HTR-8/SVneo (cell line): ENCODE measurements around the gene ARPC1B.

Source experiments
- DNase-seq: peaks from one replicate; pipeline ENCODE4 v3.0.0; 2011; ENCODE audit warnings: low spot score, mixed read lengths; ENCODE audit not compliant: insufficient read length
- FAIRE-seq: peaks from 2 replicates; lab custom pipeline; 2011; peaks lifted over from hg19 to GRCh38; lab: Jason Lieb, UNC

Gene ARPC1B

DNA sequence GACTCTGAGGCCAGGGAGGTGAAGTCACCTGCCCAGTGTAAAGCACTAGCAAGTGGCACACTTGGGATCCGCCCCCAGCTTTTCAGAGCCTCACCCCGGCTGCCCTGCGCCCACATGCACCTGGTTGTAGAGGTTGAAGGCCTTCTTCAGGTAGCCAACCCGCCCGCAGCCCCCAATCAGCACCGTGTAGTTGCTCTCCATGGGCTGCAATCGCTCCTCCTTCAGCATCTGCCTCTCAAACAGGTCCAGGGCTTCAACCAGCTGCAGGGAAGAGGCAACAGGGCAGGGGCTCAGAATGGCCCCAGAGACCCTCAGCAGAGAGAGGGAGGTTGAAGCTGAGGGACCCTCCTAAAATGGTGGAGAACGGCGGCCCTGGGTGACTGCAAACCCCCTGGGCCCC is 58.6 kb downstream of the ARPC1B start:
- FAIRE-seq, result no peak
- no peak for DNase-seq

DNA sequence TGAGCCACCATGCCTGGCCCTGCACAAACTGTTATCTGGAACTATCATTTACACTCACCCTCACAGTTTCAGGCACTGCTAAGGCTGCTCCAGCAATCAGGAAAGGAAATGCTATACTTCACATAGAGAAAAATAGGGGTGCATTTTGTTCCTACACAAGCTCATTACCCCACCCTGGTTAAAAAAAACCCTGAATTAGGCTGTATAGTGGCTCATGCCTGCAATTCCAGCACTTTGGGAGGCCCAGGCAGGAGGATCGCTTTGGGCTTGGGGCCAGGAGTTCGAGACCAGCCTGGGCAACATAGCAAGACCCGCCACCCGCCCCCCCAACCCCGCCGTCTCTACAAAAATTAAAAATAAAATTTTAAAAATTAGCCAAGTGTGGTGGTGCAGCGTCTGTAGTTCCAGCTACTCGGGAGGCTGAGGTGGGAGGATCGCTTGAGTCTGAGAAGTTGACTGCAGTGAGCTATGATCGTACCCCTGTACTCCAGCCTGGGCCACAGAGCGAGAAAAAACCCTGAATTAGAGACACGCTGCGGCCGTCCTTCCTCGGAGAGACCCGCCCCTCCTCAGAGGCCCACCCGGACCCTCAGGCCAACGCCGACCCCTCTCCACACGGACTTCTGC is 63.5 kb downstream of the ARPC1B start:
- FAIRE-seq (no peak), DNase-seq (no peak)

DNA sequence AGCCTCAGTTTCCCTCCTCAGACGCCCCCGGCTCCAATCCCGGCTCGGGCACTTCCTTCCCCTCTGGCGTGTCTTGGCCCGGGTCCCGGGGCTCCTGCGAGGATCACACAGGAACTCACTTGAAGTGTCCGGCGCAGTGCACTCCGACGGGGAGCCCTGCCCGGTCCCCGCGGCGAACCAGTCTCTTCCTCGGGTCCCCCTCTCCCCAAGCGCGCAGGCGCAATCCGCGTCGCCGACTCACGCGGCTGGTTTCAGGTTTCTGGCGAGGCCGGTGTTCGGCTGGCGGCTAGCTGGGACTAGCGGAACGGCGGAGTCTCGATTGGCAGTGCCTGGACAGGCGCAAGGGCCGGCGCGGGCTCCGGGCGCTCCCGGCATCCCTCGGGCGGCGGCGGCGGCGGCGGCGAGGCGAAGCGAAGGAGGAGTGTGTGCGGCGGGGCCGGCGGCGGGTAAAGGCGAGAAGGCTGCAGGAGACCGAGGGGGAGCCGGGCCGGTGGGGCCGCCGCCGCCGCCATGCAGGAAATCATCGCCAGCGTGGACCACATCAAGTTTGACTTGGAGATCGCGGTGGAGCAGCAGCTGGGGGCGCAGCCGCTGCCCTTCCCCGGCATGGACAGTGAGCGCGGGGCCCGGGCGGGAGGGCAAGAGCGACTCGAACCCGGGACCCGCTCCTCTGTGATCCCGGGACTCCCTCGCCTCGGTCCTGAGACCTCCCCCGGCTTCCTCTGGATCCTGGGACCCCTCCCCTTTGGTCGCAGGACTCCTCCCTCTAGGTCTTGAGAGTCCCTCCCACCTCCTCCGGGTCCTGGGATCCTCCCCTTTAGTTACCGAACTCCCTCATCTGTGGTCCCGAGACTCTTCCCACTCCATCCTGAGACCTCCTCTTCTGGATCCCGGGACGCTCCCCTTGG is 64.3 kb downstream of the ARPC1B start, which contains the start of the genes CPSF4 and PTCD1:
Gene CPSF4 (plus strand): TSS at position 371 of the 908 bp plus-strand sequence. CDS start 140 bp downstream, at position 511.
Gene PTCD1 (minus strand): TSS at position 226 of the 908 bp plus-strand sequence. CDS start 3,556 bp downstream, outside the sequence.
- peak; percentile 94 for DNase-seq
- peak; percentile 9 for FAIRE-seq

DNA sequence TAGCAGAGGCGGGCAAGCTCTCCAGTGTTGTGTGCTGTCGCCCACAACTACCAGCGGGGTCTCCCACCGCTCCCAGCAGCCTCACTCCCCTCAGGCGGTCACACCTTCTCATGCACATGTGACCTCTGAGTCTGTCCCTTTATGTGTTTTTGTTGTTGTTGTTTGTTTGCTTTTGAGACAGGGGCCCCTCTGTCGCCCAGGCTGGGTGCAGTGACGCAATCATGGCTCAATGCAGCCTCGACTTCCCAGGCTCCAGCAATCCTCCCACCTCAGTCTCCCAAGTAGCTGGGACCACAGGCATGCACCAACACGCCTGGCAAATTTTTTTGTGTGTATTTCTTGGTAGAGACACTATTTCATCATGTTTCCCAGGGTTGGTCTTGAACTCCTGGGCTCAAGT is 65.7 kb downstream of the ARPC1B start:
- DNase-seq, result no peak
- FAIRE-seq, result no peak
